Prostate gland (tissue), 2 donors: Measurements from ENCODE around the gene TMEM204.

Experiments used
- CTCF ChIP-seq, 4 experiments: fragments of 200-600 bp in 2 of 4; fragments of 450-650 bp in 2 of 4; sonication (generic) in 2 of 4; IDR thresholded peaks; 1 replicate in 3 of 4; 2 replicates in 1 of 4; pipeline ENCODE4 v1.5.1; 2016 to 2019; ENCODE audit warnings: antibody characterized with exemption in 4 of 4, mild to moderate bottlenecking in 2 of 4, moderate library complexity in 2 of 4
- POLR2A ChIP-seq: fragments of 450-650 bp; IDR thresholded peaks from one replicate; pipeline ENCODE4 v1.6.1; 2016; ENCODE audit warnings: antibody characterized with exemption, mild to moderate bottlenecking
- POLR2AphosphoS5 ChIP-seq: sonication (generic); formaldehyde crosslinking; IDR thresholded peaks from one replicate; pipeline ENCODE4 v1.6.1; 2017; ENCODE audit warnings: antibody characterized with exemption

GRCh38 chr16:1545044-1546040, 11.9 kb downstream of the TMEM204 start:
- TF ChIP-seq CTCF (IDR thresholded peaks at IDR 0.05) (no peak), POLR2A (no peak), POLR2AphosphoS5 (peak; percentile 85)
